ENCODE measurements around the gene ACY1.

Gene ACY1

GRCh38 chr3:51962854-51963530 is 20.3 kb upstream of the ACY1 start:
- Histone ChIP-seq H2BK5ac (ENCODE audit: low read length) (no peak overlapping the region), H2BK15ac (replicated peaks; ENCODE audit: low read depth) (no peak overlapping the region), H3K4me3 (ENCODE audit: low read length) (no peak overlapping the region), H3K9ac (ENCODE audit: low read length) (no peak overlapping the region), H3K36me3 (ENCODE audit: control insufficient read depth, insufficient read depth, low read length) (peaks cover 3% of the 10 kb centered on the region), H4K5ac (ENCODE audit: low read length) (no peak overlapping the region), H2AK5ac (ENCODE audit: low read length) (no peak overlapping the region), H3K4ac (ENCODE audit: low read depth, low read length) (no peak overlapping the region), H3K23ac (ENCODE audit: low read length) (no peak overlapping the region), H3K4me2 (ENCODE audit: low read length) (no peak overlapping the region), H3K79me2 (ENCODE audit: control insufficient read depth, insufficient read depth, low read length) (no peaks in the 10 kb centered on the region), H3K18ac (ENCODE audit: low read length) (no peak overlapping the region), H3K79me1 (ENCODE audit: low read length) (peaks cover 6% of the 10 kb centered on the region), H3K27me3 (ENCODE audit: insufficient read depth, low read length, poor library complexity) (no peaks in the 10 kb centered on the region), H3K27ac (ENCODE audit: low read depth, low read length) (no peak overlapping the region), H3K4me1 (ENCODE audit: control insufficient read depth, low read depth, low read length) (peaks cover 8% of the 10 kb centered on the region), H2BK120ac (ENCODE audit: low read depth, low read length) (no peak overlapping the region), H4K8ac (ENCODE audit: low read depth, low read length) (no peak overlapping the region), H3K56ac (ENCODE audit: low read length) (no peak overlapping the region)
- WGBS (ENCODE audit: extremely low coverage, insufficient coverage, low lambda C conversion rate), result no CpG with 5 or more reads among the region's 6 CpGs
- no peak for DNase-seq

GRCh38 chr3:51963951-51964451 is 19.3 kb upstream of the ACY1 start:
- H3K27ac ChIP-seq (ENCODE audit: low read depth, low read length), result no peak overlapping the region
- H3K79me2 ChIP-seq (ENCODE audit: control insufficient read depth, insufficient read depth, low read length), result no peaks in the 10 kb centered on the region
- no peak overlapping the region for H2BK5ac ChIP-seq (ENCODE audit: low read length)
- H3K23ac ChIP-seq (ENCODE audit: low read length), result no peak overlapping the region
- peaks cover 6% of the 10 kb centered on the region for H3K79me1 ChIP-seq (ENCODE audit: low read length)
- WGBS (ENCODE audit: extremely low coverage, insufficient coverage, low lambda C conversion rate), result no CpG with 5 or more reads among the region's 12 CpGs
- H4K8ac ChIP-seq (ENCODE audit: low read depth, low read length), result no peak overlapping the region
- no peak overlapping the region for H2AK5ac ChIP-seq (ENCODE audit: low read length)
- peaks cover 13% of the 10 kb centered on the region for H3K4me1 ChIP-seq (ENCODE audit: control insufficient read depth, low read depth, low read length)
- H3K36me3 ChIP-seq (ENCODE audit: control insufficient read depth, insufficient read depth, low read length), result peaks cover 2% of the 10 kb centered on the region
- H3K27me3 ChIP-seq (ENCODE audit: insufficient read depth, low read length, poor library complexity), result no peaks in the 10 kb centered on the region
- DNase-seq, result no peak
- no peak overlapping the region for H2BK120ac ChIP-seq (ENCODE audit: low read depth, low read length)
- H2BK15ac ChIP-seq (replicated peaks; ENCODE audit: low read depth), result no peak overlapping the region
- no peak overlapping the region for H4K5ac ChIP-seq (ENCODE audit: low read length)
- no peak overlapping the region for H3K4me2 ChIP-seq (ENCODE audit: low read length)
- no peak overlapping the region for H3K9ac ChIP-seq (ENCODE audit: low read length)
- H3K56ac ChIP-seq (ENCODE audit: low read length), result no peak overlapping the region
- no peak overlapping the region for H3K4me3 ChIP-seq (ENCODE audit: low read length)
- H3K4ac ChIP-seq (ENCODE audit: low read depth, low read length), result no peak overlapping the region
- H3K18ac ChIP-seq (ENCODE audit: low read length), result no peak overlapping the region

- Histone ChIP-seq H3K4me1 (ENCODE audit: control insufficient read depth, low read depth, low read length) (peaks cover 13% of the 10 kb centered on the region), H3K27me3 (ENCODE audit: insufficient read depth, low read length, poor library complexity) (no peaks in the 10 kb centered on the region), H3K4me2 (ENCODE audit: low read length) (no peak overlapping the region), H3K36me3 (ENCODE audit: control insufficient read depth, insufficient read depth, low read length) (peaks cover 2% of the 10 kb centered on the region), H3K23ac (ENCODE audit: low read length) (no peak overlapping the region), H2AK5ac (ENCODE audit: low read length) (no peak overlapping the region), H4K5ac (ENCODE audit: low read length) (no peak overlapping the region), H4K8ac (ENCODE audit: low read depth, low read length) (no peak overlapping the region), H2BK120ac (ENCODE audit: low read depth, low read length) (no peak overlapping the region), H2BK15ac (replicated peaks; ENCODE audit: low read depth) (no peak overlapping the region), H3K4ac (ENCODE audit: low read depth, low read length) (no peak overlapping the region), H3K79me1 (ENCODE audit: low read length) (peaks cover 6% of the 10 kb centered on the region), H3K9ac (ENCODE audit: low read length) (no peak overlapping the region), H3K56ac (ENCODE audit: low read length) (no peak overlapping the region), H2BK5ac (ENCODE audit: low read length) (no peak overlapping the region), H3K27ac (ENCODE audit: low read depth, low read length) (no peak overlapping the region), H3K4me3 (ENCODE audit: low read length) (no peak overlapping the region), H3K79me2 (ENCODE audit: control insufficient read depth, insufficient read depth, low read length) (no peaks in the 10 kb centered on the region), H3K18ac (ENCODE audit: low read length) (no peak overlapping the region)
- no CpG with 5 or more reads among the region's 4 CpGs for WGBS (ENCODE audit: extremely low coverage, insufficient coverage, low lambda C conversion rate)
- no peak for DNase-seq
Observed at GRCh38 chr3:51964521-51964920, 18.8 kb upstream of the ACY1 start.

GRCh38 chr3:51966016-51966415 is 17.3 kb upstream of the ACY1 start:
- no peak overlapping the region for H3K23ac ChIP-seq (ENCODE audit: low read length)
- WGBS (ENCODE audit: extremely low coverage, insufficient coverage, low lambda C conversion rate), result no CpG with 5 or more reads among the region's 2 CpGs
- H3K79me2 ChIP-seq (ENCODE audit: control insufficient read depth, insufficient read depth, low read length), result no peaks in the 10 kb centered on the region
- peak overlapping the region; percentile 93 for H3K56ac ChIP-seq (ENCODE audit: low read length)
- H4K5ac ChIP-seq (ENCODE audit: low read length), result no peak overlapping the region
- H3K27ac ChIP-seq (ENCODE audit: low read depth, low read length), result no peak overlapping the region
- H2BK15ac ChIP-seq (replicated peaks; ENCODE audit: low read depth), result no peak overlapping the region
- no peak overlapping the region for H2AK5ac ChIP-seq (ENCODE audit: low read length)
- no peak overlapping the region for H3K18ac ChIP-seq (ENCODE audit: low read length)
- no peak overlapping the region for H3K4me3 ChIP-seq (ENCODE audit: low read length)
- H3K27me3 ChIP-seq (ENCODE audit: insufficient read depth, low read length, poor library complexity), result no peaks in the 10 kb centered on the region
- peak overlapping the region; percentile 27 for H3K9ac ChIP-seq (ENCODE audit: low read length)
- peaks cover 6% of the 10 kb centered on the region for H3K79me1 ChIP-seq (ENCODE audit: low read length)
- H3K4me1 ChIP-seq (ENCODE audit: control insufficient read depth, low read depth, low read length), result peaks cover 13% of the 10 kb centered on the region
- no peak for DNase-seq
- H2BK5ac ChIP-seq (ENCODE audit: low read length), result no peak overlapping the region
- no peak overlapping the region for H3K4ac ChIP-seq (ENCODE audit: low read depth, low read length)
- no peak overlapping the region for H3K4me2 ChIP-seq (ENCODE audit: low read length)
- no peak overlapping the region for H4K8ac ChIP-seq (ENCODE audit: low read depth, low read length)
- H2BK120ac ChIP-seq (ENCODE audit: low read depth, low read length), result no peak overlapping the region
- no peaks in the 10 kb centered on the region for H3K36me3 ChIP-seq (ENCODE audit: control insufficient read depth, insufficient read depth, low read length)

- Histone ChIP-seq H3K9ac (ENCODE audit: low read length) (peak overlapping the region; percentile 85), H2AK5ac (ENCODE audit: low read length) (peak overlapping the region; percentile 69), H3K27me3 (ENCODE audit: insufficient read depth, low read length, poor library complexity) (no peaks in the 10 kb centered on the region), H3K18ac (ENCODE audit: low read length) (no peak overlapping the region), H2BK120ac (ENCODE audit: low read depth, low read length) (no peak overlapping the region), H3K4me3 (ENCODE audit: low read length) (no peak overlapping the region), H2BK5ac (ENCODE audit: low read length) (no peak overlapping the region), H3K4me1 (ENCODE audit: control insufficient read depth, low read depth, low read length) (peaks cover 13% of the 10 kb centered on the region), H3K56ac (ENCODE audit: low read length) (peak overlapping the region; percentile 93), H4K5ac (ENCODE audit: low read length) (no peak overlapping the region), H3K27ac (ENCODE audit: low read depth, low read length) (no peak overlapping the region), H3K23ac (ENCODE audit: low read length) (peak overlapping the region; percentile 7), H3K79me2 (ENCODE audit: control insufficient read depth, insufficient read depth, low read length) (no peaks in the 10 kb centered on the region), H2BK15ac (replicated peaks; ENCODE audit: low read depth) (no peak overlapping the region), H3K4me2 (ENCODE audit: low read length) (peak overlapping the region; percentile 42), H3K36me3 (ENCODE audit: control insufficient read depth, insufficient read depth, low read length) (no peaks in the 10 kb centered on the region), H3K79me1 (ENCODE audit: low read length) (peaks cover 6% of the 10 kb centered on the region), H4K8ac (ENCODE audit: low read depth, low read length) (no peak overlapping the region), H3K4ac (ENCODE audit: low read depth, low read length) (no peak overlapping the region)
- no peak for DNase-seq
- no CpG with 5 or more reads among the region's 5 CpGs for WGBS (ENCODE audit: extremely low coverage, insufficient coverage, low lambda C conversion rate)
Observed at GRCh38 chr3:51966486-51966885, 16.8 kb upstream of the ACY1 start.

Data from mesendoderm (in vitro differentiated cells).